GM12865 (cell line): ENCODE results near the gene CES3.
A peak's percentile ranks its signal among the peaks of the same experiment; 100 is the strongest.

Source experiments
- DNase-seq: peaks from one replicate; pipeline ENCODE4 v3.0.0; 2010; ENCODE audit warnings: low read depth
- H3K4me3 ChIP-seq: 2 replicates; pipeline ENCODE4 v1.5.1; 2011; ENCODE audit warnings: mild to moderate bottlenecking, low read depth, low read length, control low read depth
- TF ChIP-seq, protein P1 (sequence below): IDR thresholded peaks from 2 replicates; pipeline ENCODE4 v1.5.1; 2011; ENCODE audit warnings: low read length, control low read depth, low read depth, inconsistent platforms; ENCODE audit not compliant: insufficient read depth; ENCODE audit errors: missing control alignments

The CES3 gene

DNA sequence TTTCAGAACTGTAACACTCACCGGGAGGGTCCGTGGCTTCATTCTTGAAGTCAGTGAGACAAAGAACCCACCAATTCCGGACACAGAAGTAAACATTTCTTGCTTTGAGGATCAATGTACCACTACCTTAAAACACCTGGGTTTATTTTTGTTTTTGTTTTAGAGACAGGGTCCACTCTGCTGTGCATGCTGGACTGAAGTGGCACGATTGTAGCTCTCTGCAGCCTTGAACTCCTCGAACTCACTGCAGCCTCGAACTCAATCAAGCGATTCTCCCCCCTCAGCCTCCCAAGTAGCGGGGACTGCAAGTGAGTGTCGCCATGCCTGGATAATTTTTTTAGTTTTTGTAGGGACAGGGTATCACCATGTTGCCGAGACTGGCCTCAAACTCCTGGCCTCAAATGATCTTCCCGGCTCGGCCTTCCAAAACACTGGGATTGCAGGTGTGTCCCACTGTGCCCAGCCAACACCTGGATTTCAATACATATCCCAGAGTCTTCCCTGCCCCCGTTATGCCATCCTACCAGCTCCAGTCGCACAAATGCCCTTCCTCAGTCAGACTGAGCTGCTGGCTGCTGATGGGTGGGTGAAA lies 14.3 kb downstream of the CES3 start:
- no peak for DNase-seq
- TF ChIP-seq, protein P1, sequence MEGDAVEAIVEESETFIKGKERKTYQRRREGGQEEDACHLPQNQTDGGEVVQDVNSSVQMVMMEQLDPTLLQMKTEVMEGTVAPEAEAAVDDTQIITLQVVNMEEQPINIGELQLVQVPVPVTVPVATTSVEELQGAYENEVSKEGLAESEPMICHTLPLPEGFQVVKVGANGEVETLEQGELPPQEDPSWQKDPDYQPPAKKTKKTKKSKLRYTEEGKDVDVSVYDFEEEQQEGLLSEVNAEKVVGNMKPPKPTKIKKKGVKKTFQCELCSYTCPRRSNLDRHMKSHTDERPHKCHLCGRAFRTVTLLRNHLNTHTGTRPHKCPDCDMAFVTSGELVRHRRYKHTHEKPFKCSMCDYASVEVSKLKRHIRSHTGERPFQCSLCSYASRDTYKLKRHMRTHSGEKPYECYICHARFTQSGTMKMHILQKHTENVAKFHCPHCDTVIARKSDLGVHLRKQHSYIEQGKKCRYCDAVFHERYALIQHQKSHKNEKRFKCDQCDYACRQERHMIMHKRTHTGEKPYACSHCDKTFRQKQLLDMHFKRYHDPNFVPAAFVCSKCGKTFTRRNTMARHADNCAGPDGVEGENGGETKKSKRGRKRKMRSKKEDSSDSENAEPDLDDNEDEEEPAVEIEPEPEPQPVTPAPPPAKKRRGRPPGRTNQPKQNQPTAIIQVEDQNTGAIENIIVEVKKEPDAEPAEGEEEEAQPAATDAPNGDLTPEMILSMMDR: no peak

DNA sequence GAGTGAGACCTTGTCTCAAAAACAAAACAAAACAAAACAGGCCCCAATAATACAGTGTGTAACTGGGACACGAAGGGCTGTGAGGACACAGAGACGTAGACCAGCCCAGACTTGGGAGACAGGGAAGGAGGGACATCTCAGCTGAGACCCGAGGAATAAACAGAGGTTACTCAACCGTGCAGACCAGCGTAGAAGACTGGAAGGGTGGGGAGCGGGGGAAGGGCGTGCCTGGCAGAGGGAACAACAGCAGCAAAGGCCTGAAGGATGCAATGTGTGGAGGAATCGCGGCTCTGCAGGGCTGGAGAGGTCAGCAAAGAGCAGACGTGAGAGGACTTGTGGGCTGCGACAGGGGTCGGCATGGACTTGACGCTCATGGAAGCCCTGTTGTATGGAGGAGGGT lies 15.7 kb downstream of the CES3 start:
- TF ChIP-seq, protein P1: no peak
- no peak overlapping the region for H3K4me3 ChIP-seq
- DNase-seq: no peak

More for the DNA sequence above, 14.3 kb downstream of the CES3 start:
- no peak overlapping the region for H3K4me3 ChIP-seq

DNA sequence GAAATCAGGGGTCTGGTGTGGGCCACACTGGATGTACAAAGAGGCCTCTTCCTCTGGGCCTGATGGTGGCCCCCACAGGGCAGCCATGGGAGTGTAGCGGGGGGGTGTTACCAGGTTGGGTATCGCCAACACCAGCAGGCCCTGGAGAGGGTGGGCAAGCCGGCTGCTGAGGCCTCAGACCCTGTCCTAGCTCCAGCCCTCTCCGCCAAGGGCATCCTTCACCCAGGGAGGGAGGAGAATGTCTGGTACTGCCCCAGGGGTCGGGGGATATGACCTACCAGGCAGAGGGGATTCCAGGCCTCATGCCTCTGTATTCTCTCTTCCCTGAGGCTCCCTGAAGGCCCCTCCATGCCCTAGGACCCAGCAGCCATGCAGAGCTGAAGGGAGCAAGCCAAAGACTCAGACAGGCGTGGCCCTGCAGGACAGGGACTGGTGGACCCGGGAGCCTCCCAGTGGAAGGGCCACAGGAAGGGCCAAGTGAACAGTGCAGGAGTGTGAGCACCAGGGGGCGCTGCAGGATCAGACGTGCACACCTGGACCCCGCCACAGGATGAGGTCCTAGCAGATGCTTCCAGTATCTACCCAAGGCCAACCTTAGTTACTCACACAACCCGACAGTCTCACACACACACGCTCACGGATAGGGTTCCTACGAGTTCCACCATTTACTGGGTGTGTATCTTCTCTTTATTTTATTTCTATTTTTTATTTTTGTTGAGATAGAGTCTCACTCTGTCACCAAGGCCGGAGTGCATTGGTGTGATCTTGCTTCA lies 16.5 kb downstream of the CES3 start:
- DNase-seq: peak; percentile 90
- H3K4me3 ChIP-seq: no peak overlapping the region
- TF ChIP-seq, protein P1: peak; percentile 95

DNA sequence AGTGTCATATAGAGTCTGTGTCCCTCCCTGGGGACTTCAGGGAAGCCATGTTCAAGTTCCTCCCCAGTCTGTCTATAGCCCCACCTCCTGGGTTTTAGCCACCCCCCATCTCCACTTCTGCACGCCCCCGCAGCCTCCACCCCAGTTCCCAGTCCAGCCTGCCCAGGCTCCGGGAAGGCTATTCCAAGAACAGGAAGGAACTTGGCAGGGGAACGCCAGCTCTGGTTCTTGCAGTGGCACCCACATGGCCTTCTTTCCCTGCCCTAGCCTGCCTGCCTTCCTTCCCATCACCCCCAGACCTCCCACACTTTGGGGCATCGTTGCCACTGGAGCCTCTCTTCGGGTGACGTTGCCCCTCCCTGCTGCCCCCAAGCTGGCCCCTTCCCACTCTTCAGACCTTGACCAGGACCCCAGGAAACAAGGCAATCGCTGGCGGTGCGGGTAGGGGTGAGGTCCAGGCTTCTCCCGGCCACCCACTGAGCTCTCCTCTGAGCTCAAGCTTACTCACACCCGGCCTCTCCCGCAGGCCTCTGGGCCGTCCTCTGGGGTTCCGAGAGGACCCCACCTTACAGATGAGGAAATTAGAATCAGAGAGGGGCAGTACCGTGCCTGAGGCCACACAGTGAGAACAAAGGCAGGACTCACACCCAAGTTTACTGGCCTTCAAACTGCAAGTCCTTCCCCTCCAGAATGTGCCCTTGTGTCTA lies 18.1 kb downstream of the CES3 start:
- TF ChIP-seq, protein P1: no peak
- H3K4me3 ChIP-seq: no peak overlapping the region
- DNase-seq: no peak

DNA sequence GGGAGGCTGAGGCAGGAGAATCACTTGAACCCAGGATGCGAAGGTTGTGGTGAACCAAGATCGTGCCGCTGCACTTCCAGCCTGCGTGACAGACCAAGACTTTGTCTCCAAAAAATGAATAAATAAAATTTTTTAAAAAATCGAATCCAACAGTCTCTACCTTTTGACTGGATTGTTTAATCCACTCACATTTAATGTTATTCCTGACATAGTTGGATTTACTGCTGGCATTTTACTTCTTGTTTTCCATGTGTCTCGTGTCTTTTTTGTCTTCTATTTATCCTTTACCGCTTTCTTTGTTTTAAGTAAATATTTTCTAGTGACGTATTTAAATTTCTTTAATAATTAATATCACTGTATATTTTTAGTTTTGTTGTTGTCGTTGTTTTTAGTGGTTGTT lies 22.0 kb downstream of the CES3 start:
- TF ChIP-seq, protein P1: no peak

DNA sequence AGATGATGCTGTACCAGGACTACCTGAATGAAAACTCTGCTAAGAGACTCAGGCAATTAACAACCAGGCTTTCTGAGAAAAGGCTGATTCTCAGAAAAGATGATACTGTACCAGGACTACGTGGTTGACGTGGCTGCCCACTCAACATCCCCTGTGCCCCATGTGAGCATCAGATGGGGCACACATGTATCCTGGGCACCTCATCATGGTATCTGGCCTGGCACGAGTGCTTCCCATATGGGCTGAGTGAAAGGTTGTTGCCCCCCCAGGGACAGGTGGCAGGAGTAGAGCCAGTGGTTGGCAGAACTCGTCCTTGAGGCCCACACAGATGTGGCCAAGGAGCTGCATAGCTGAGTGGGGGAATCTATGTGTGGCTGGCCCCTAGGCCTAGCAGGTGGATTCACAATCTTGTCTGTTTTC lies 23.8 kb downstream of the CES3 start:
- no peak for DNase-seq
- TF ChIP-seq, protein P1: no peak
- H3K4me3 ChIP-seq: no peak overlapping the region

More for the DNA sequence above, 22.0 kb downstream of the CES3 start:
- H3K4me3 ChIP-seq: no peak overlapping the region
- no peak for DNase-seq
